ENCODE data around the gene S100A4.
"Not testable (repeated sequence)": the region's sequence is repeated elsewhere in the genome, so short reads cannot be mapped to it uniquely, and the experiment has no call there.

Gene S100A4

GRCh38 chr1:153525088-153525728, 20.4 kb downstream of the S100A4 start:
- no peak for DNase-seq (ENCODE audit: low read depth)
- TF ChIP-seq CTCF (IDR thresholded peaks at IDR 0.05; ENCODE audit: control insufficient read depth, extremely low read depth, insufficient read depth): no peak
- no peak overlapping the region for H3K4me3 ChIP-seq (ENCODE audit: low read depth, low read length)

DNA sequence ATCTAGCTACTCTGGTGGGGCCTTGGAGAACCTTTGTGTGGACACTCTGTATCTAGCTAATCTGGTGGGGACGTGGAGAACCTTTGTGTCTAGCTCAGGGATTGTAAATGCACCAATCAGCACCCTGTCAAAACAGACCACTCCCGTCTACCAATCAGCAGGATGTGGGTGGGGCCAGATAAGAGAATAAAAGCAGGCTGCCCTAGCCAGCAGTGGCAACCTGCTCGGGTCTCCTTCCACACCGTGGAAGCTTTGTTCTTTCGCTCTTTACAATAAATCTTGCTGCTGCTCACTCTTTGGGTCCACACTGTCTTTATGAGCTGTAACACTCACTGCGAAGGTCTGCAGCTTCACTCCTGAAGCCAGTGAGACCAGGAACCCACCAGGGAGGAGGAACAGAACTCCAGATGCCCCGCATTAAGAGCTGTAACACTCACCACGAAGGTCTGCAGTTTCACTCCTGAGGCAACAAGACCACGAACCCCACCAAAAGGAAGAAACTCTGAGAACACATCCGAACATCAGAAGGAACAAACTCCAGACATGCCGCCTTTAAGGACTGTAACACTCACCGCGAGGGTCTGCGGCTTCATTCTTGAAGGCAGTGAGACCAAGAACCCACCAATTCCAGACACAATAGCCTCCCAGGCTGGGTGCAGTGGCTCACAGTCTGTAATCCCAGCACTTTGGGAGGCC, 23.1 kb downstream of the S100A4 start:
- not testable (repeated sequence) for H3K4me3 ChIP-seq (ENCODE audit: low read depth, low read length); DNase-seq (ENCODE audit: low read depth)

DNA sequence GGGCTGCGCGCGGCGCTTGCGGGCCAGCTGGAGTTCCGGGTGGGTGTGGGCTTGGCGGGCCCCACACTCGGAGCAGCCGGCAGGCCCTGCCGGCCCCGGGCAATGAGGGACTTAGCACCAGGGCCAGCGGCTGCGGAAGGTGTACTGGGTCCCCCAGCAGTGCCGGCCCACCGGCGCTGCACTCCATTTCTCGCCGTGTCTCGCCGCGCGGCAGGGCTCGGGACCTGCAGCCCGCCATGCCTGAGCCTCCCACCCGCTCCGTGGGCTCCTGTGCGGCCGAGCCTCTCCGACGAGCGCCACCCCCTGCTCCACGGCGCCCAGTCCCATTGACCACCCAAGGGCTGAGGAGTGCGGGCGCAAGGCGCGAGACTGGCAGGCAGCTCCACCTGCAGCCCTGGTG, 23.8 kb downstream of the S100A4 start:
- not testable (repeated sequence) for H3K4me3 ChIP-seq (ENCODE audit: low read depth, low read length)

GRCh38 chr1:153520818-153521476, 24.7 kb downstream of the S100A4 start:
- DNase-seq (ENCODE audit: low read depth): no peak
- no peak for TF ChIP-seq CTCF (IDR thresholded peaks at IDR 0.05; ENCODE audit: control insufficient read depth, extremely low read depth, insufficient read depth)
- H3K4me3 ChIP-seq (ENCODE audit: low read depth, low read length): no peak overlapping the region

More for the DNA sequence above, 23.8 kb downstream of the S100A4 start:
- DNase-seq (ENCODE audit: low read depth): not testable (repeated sequence)

- H3K4me3 ChIP-seq (ENCODE audit: low read depth, low read length); DNase-seq (ENCODE audit: low read depth): not testable (repeated sequence)
Observed at GRCh38 chr1:153520137-153520691, 25.4 kb downstream of the S100A4 start.

GRCh38 chr1:153519242-153519641, 26.4 kb downstream of the S100A4 start:
- DNase-seq (ENCODE audit: low read depth): no peak
- no peak overlapping the region for H3K4me3 ChIP-seq (ENCODE audit: low read depth, low read length)
- TF ChIP-seq CTCF (IDR thresholded peaks at IDR 0.05; ENCODE audit: control insufficient read depth, extremely low read depth, insufficient read depth): no peak

DNA sequence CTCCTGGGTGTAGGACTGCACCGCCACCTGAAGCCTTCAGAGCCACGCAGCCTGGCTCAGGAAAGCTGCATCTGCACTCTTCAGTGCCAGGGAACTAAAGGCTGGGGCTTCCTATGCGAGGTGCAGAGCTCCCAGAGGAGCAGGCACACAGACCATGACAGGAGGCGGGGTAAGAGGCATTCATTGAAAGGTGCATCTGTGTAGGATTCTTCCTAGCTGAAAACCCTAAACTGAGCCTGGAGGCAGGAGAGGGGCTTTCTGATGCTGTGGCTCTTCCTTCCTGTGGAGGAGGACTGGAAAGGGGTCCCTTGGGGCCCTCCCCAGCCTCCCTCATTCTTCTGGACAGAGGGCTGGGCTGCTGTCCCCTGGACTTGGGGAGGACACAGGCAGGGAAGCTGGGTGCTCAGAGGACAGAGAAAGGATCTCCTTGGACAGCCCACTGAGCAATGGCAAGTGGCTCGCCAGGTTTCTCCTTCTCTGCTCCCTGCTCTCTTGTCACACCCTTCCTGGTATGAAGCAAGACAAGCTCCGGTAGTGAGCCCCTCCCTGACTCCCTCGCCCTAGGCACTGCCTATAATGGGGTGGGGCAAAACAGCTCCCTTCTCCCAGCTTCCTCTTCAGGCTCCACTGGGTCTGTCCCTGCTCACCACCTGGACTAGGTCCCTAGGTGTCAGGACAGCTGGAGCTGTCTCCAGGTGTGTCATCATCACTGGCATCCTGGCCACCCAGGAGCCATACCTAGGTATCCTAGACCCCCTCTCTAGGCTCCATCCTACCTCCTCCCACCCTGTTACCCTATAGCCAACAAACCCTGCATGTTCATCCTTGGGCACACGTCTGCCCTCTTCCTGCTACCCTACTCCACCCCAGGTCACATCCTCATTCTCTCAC, 29.9 kb downstream of the S100A4 start:
- no peak for TF ChIP-seq CTCF (IDR thresholded peaks at IDR 0.05; ENCODE audit: control insufficient read depth, extremely low read depth, insufficient read depth)
- no peak overlapping the region for H3K4me3 ChIP-seq (ENCODE audit: low read depth, low read length)
- no peak for DNase-seq (ENCODE audit: low read depth)

DNA sequence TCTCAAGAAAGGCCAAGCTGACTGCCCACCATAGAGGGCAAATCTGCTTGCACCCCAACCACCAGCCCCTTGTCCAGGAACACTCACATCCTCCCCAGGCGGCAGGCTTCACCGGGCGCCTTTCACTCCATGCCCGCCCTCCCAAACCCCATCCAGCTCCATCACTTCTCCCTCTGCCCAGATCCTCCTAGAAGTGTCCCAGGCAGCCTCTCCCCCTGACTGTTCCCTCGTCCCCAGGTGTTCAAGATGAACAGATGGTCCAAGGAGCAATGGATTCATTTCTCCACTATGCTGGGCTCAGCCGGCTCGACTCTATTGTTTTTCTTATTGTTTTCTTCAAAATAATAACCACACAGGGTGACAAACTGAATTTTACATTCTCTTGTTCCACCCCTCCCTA, 31.9 kb downstream of the S100A4 start:
- H3K4me3 ChIP-seq (ENCODE audit: low read depth, low read length): no peak overlapping the region
- DNase-seq (ENCODE audit: low read depth): no peak
- TF ChIP-seq CTCF (IDR thresholded peaks at IDR 0.05; ENCODE audit: control insufficient read depth, extremely low read depth, insufficient read depth): no peak

Data from LNCaP clone FGC (cell line).